IMR-90 (cell line): ENCODE results near the gene WDR90.

ENCODE experiments used
- RFX5 ChIP-seq: IDR thresholded peaks from 2 replicates; pipeline ENCODE4 v1.8.0; 2012; ENCODE audit warnings: low read depth, mild to moderate bottlenecking, low read length, moderate library complexity
- SMC3 ChIP-seq: fragments of 150-350 bp; IDR thresholded peaks from 2 replicates; pipeline ENCODE4 v1.6.1; 2016; ENCODE audit warnings: low read depth, mild to moderate bottlenecking, antibody characterized with exemption, low read length, moderate library complexity
- TF ChIP-seq, protein P1 (sequence below): conservative IDR thresholded peaks from 2 replicates; pipeline ENCODE4 v1.5.1; 2012; ENCODE audit warnings: mild to moderate bottlenecking, low read depth, low read length, improper control_type of control experiment

DNA sequence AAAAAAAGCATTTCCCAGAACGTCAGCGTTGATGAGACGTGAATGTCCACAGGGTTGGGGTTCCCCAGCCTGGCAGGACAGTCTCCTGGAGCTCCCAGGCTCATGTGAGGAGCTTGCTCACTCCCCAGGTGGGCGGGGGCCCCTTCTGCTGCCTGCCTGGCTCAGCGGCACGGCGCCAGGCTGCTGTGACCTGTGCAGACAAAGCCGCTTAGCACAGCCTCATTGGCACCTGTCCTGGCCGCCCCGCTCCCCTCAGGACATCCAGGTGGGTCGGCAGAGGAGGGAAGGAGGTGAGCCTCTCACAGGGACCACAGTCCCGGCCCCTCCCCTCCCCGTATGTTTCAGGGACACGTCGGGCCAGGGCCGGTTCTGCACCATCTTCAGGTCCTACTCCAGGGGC lies 31.3 kb upstream of the WDR90 start:
- TF ChIP-seq, protein P1, sequence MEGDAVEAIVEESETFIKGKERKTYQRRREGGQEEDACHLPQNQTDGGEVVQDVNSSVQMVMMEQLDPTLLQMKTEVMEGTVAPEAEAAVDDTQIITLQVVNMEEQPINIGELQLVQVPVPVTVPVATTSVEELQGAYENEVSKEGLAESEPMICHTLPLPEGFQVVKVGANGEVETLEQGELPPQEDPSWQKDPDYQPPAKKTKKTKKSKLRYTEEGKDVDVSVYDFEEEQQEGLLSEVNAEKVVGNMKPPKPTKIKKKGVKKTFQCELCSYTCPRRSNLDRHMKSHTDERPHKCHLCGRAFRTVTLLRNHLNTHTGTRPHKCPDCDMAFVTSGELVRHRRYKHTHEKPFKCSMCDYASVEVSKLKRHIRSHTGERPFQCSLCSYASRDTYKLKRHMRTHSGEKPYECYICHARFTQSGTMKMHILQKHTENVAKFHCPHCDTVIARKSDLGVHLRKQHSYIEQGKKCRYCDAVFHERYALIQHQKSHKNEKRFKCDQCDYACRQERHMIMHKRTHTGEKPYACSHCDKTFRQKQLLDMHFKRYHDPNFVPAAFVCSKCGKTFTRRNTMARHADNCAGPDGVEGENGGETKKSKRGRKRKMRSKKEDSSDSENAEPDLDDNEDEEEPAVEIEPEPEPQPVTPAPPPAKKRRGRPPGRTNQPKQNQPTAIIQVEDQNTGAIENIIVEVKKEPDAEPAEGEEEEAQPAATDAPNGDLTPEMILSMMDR: no peak
- TF ChIP-seq RFX5: no peak
- TF ChIP-seq SMC3: no peak
